ENCODE measurements around the gene MT1A.
"Not testable (repeated sequence)": the region's sequence is repeated elsewhere in the genome, so short reads cannot be mapped to it uniquely, and the experiment has no call there.

DNA sequence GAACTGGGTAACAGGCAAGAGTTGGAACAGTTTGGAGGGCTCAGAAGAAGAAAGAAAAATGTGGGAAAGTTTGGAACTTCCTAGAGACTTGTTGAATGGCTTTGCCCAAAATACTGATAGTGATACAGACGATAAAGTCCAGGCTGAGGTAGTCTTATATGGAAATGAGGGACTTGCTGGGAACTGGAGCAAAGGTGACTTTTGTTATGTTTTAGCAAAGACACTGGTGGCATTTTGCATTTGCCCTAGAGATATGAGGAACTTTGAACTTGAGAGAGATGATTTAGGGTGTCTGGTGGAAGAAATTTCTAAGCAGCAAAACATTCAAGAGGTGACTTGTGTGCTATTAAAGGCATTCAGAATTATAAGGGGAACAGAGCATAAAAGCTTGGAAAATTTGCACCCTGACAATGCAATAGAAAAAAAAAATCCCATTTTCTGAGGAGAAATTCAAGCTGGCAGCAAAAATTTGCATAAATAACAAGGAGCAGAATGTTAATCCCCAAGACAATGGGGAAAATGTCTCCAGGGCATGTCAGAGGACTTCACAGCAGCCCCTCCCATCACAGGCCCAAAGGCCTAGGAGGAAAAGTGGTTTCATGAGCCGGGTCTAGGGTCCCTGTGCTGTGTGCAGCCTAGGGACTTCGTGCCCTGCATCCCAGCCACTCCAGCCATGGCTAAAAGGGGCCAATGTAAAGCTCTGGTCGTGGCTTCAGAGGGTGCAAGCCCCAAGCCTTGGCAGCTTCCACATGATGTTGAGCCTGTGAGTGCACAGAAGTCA lies 16.6 kb upstream of the MT1A start:
- TF ChIP-seq EP300 (conservative IDR thresholded peaks at IDR 0.05; ENCODE audit: poor library complexity, severe bottlenecking); EZH2 (IDR thresholded peaks at IDR 0.05; ENCODE audit: borderline replicate concordance, insufficient read depth, low read length, poor library complexity, severe bottlenecking); MXI1 (conservative IDR thresholded peaks at IDR 0.05; ENCODE audit: poor library complexity, severe bottlenecking): not testable (repeated sequence)
- TF ChIP-seq, protein P1, sequence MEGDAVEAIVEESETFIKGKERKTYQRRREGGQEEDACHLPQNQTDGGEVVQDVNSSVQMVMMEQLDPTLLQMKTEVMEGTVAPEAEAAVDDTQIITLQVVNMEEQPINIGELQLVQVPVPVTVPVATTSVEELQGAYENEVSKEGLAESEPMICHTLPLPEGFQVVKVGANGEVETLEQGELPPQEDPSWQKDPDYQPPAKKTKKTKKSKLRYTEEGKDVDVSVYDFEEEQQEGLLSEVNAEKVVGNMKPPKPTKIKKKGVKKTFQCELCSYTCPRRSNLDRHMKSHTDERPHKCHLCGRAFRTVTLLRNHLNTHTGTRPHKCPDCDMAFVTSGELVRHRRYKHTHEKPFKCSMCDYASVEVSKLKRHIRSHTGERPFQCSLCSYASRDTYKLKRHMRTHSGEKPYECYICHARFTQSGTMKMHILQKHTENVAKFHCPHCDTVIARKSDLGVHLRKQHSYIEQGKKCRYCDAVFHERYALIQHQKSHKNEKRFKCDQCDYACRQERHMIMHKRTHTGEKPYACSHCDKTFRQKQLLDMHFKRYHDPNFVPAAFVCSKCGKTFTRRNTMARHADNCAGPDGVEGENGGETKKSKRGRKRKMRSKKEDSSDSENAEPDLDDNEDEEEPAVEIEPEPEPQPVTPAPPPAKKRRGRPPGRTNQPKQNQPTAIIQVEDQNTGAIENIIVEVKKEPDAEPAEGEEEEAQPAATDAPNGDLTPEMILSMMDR (IDR thresholded peaks at IDR 0.05; ENCODE audit: poor library complexity, severe bottlenecking) = not testable (repeated sequence)
